ENCODE measurements around the gene FBXL2. TPM values are rescaled to one million over a fixed set of nuclear protein-coding genes. Genes with fewer than 3 reads are reported as not detected.

The FBXL2 gene
- total and polyA plus RNA-seq, 11 donors = 0.91 to 5.8 (median 1.8) TPM

DNA sequence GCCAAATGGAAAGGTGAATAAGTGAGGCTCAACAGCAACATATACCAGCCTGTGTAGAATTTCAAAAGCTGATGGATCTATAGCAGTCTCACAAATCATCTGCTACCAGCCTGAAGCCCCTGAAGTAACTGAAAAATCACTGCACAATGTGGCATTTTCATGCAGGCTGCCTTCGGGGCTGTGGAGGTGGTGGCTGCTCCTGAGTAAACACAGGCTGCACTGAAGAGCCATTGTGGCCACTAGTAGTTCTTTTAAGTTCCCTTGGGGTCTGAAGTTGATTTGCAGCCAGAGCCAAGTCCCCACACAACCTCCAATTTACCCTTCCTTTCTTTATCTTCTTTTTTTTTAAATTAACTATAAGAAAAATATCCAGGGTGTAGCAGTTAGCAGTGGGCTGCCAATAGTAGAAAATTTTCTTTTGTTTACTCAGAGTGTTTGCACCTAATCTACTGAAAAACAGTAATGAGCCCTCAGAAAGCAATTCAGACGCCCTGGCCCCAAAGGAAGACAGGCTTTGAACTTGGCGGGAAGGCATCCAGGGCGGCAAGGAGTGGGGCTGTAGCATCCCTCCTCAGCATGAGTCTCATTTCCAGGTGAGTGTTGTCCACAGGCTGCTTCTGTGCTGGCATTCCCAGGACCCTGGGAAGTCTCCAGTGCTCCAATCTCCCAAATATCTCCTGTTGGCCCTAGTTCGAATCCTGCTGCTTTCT, 45.3 kb upstream of the FBXL2 start:
- intact Hi-C loops (cut with DNase I) = no loop called here
- Histone ChIP-seq H3K27ac (no peak overlapping the region), H3K27me3 (no peaks in the 10 kb centered on the region), H3K9me3 (no peaks in the 10 kb centered on the region), H3K36me3 (no peaks in the 10 kb centered on the region), H3K4me1 (no peaks in the 10 kb centered on the region), H3K4me3 (no peak overlapping the region)
- ATAC-seq (no peak), DNase-seq (no peak)
- 54 to 63% (median 59%) methylated on average over 5 of the region's 5 CpGs for WGBS, 4 donors
- no peak for TF ChIP-seq POLR2A (IDR thresholded peaks at IDR 0.05)
- TF ChIP-seq, protein P1, sequence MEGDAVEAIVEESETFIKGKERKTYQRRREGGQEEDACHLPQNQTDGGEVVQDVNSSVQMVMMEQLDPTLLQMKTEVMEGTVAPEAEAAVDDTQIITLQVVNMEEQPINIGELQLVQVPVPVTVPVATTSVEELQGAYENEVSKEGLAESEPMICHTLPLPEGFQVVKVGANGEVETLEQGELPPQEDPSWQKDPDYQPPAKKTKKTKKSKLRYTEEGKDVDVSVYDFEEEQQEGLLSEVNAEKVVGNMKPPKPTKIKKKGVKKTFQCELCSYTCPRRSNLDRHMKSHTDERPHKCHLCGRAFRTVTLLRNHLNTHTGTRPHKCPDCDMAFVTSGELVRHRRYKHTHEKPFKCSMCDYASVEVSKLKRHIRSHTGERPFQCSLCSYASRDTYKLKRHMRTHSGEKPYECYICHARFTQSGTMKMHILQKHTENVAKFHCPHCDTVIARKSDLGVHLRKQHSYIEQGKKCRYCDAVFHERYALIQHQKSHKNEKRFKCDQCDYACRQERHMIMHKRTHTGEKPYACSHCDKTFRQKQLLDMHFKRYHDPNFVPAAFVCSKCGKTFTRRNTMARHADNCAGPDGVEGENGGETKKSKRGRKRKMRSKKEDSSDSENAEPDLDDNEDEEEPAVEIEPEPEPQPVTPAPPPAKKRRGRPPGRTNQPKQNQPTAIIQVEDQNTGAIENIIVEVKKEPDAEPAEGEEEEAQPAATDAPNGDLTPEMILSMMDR (IDR thresholded peaks at IDR 0.05) = no peak

DNA sequence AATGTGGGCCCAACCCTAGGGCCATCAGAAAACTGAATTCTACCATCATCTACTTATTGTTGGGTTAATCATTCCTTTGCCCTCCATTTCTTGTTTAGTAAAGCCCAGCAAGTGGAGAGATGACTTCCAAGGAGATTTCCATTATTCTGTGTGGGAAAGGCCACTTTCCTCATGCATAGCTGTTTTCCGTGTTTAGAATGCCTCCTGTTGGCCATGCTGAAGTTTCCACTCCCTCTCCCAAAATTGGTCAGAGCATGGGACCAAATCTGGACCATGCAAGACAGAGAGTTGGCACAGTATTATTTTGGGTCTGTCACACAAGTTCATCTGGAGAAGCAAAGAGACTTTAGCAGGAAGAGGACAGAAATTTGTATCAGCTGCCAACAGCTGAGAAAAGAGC, 43.4 kb upstream of the FBXL2 start:
- TF ChIP-seq, protein P1 (IDR thresholded peaks at IDR 0.05) = no peak
- TF ChIP-seq POLR2A (IDR thresholded peaks at IDR 0.05) = no peak
- WGBS, 4 donors = 78 to 88% (median 85%) methylated on average over 1 of the region's 1 CpG
- no peaks in the 10 kb centered on the region for H3K4me1 ChIP-seq
- H3K27ac ChIP-seq = no peak overlapping the region
- no peaks in the 10 kb centered on the region for H3K36me3 ChIP-seq
- H3K4me3 ChIP-seq = no peak overlapping the region
- intact Hi-C loops (cut with DNase I) = no loop called here
- DNase-seq (no peak), ATAC-seq (no peak)
- H3K9me3 ChIP-seq = peaks cover 0 to 7% (median 0%) of the 10 kb centered on the region in 12 donors
- no peaks in the 10 kb centered on the region for H3K27me3 ChIP-seq

DNA sequence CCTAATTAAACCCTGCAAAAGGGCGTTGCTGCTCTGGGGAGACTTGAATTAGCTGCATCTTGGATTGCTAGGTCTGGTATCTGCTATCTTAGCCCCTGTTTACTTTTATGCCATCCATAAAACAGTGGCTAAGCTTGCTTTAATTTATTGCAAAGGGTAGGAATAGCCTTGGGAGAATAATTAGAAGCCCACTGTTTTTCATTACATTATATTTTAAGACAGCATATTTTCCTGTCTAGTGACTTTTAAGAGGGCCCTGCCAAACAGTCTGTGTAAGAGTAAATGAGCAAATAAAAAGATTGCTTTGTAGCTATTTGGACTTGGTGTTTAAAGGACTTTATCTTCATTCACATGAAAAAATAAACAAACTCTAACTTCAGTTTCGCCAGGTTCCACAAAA, 41.2 kb upstream of the FBXL2 start:
- H3K4me3 ChIP-seq = no peak overlapping the region

DNA sequence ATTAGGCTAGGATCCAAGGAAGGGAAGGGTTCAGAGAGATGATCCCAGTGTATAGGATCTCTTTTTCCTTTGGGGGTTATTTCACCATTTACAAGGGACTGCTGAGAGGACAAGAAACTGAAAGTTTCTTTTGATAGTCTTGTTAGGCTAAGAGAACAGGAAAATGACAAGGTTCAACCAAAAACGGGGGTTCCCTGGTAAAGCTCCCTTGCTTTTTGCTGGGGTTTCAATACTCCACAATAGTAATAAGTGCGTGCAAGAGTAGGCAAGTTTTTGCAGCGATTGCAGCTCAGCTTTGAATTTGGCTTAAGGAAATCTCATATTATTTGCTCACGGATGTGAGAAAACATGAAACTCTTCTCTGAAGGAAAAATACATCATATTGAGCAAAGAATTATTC, 39.8 kb upstream of the FBXL2 start:
- no peak overlapping the region for H3K4me3 ChIP-seq
- no peaks in the 10 kb centered on the region for H3K27me3 ChIP-seq
- DNase-seq (no peak), ATAC-seq (no peak)
- H3K36me3 ChIP-seq = no peaks in the 10 kb centered on the region
- no peaks in the 10 kb centered on the region for H3K4me1 ChIP-seq
- peaks cover 0 to 16% (median 0%) of the 10 kb centered on the region in 12 donors for H3K9me3 ChIP-seq
- no peak for TF ChIP-seq POLR2A (IDR thresholded peaks at IDR 0.05)
- TF ChIP-seq, protein P1 (IDR thresholded peaks at IDR 0.05) = no peak
- H3K27ac ChIP-seq = no peak overlapping the region
- WGBS, 4 donors = 87 to 92% (median 90%) methylated on average over 4 of the region's 4 CpGs
- intact Hi-C loops (cut with DNase I) = no loop called here

More for the DNA sequence above, 41.2 kb upstream of the FBXL2 start:
- Histone ChIP-seq H3K27me3 (no peaks in the 10 kb centered on the region), H3K27ac (no peak overlapping the region), H3K4me1 (no peaks in the 10 kb centered on the region), H3K9me3 (peaks cover 0 to 16% (median 0%) of the 10 kb centered on the region in 12 donors), H3K36me3 (no peaks in the 10 kb centered on the region)
- no peak for DNase-seq
- no peak for TF ChIP-seq POLR2A (IDR thresholded peaks at IDR 0.05)
- TF ChIP-seq, protein P1 (IDR thresholded peaks at IDR 0.05) = no peak
- intact Hi-C loops (cut with DNase I) = no loop called here
- no peak for ATAC-seq
- 76 to 83% (median 80%) methylated on average over 2 of the region's 2 CpGs for WGBS, 4 donors
